ENCODE measurements around the gene METTL25B.

The METTL25B gene

DNA sequence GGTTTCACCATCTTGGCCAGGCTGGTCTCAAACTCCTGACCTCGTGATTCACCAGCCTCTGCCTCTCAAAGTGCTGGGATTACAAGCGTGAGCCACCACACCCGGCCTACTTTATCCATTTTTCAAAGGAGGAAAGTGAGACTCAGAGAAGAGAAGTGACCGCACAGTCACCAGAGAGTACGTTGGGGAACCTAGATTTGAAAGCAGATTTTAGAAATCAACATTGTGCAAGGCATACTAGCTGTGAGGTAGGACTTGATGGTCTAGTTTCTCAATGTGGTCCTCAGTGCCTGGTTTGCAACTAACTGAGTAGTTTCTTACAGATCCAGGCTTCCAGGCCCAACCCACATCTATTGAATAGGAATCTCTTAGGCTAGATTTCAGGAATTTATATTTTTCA, 37.4 kb downstream of the METTL25B start:
- TF ChIP-seq, protein P1, sequence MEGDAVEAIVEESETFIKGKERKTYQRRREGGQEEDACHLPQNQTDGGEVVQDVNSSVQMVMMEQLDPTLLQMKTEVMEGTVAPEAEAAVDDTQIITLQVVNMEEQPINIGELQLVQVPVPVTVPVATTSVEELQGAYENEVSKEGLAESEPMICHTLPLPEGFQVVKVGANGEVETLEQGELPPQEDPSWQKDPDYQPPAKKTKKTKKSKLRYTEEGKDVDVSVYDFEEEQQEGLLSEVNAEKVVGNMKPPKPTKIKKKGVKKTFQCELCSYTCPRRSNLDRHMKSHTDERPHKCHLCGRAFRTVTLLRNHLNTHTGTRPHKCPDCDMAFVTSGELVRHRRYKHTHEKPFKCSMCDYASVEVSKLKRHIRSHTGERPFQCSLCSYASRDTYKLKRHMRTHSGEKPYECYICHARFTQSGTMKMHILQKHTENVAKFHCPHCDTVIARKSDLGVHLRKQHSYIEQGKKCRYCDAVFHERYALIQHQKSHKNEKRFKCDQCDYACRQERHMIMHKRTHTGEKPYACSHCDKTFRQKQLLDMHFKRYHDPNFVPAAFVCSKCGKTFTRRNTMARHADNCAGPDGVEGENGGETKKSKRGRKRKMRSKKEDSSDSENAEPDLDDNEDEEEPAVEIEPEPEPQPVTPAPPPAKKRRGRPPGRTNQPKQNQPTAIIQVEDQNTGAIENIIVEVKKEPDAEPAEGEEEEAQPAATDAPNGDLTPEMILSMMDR (IDR thresholded peaks at IDR 0.05): no peak

DNA sequence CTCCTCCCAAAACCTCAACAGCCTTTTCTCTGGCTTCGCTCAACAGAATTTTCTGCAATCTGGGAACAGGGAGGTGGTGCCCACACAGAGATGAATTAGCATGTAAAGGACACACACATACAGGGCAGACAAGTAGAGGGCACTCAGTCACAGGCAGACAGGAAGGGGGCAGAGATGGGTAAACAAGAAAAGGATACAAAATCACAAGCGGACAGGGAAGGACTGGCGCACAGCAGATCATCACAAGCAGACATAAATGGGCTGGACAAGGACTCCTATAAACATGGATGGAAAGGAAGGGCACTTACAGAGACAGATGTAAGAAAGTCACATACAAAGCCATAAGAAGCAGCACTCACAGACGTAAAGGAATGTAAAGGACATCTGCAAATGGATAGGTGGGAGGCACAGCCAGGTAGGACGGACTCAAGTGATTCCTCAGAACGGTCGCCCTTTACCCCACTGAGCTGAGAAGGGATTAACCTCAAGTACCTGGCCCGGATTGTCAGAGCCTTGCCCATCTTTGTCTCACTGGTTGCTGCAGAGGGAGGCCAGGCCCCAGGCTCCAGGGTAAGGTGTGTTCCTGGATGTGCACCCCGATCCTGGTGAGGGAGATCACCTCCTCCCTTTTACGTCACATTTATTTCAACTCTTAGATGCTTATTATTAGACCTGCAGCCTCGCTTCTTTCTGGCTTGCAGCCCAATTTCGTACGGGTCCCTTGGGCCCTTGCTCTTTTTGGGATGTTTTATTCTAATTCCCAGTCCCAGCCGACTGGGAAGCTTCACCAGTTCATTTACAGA, 38.2 kb downstream of the METTL25B start:
- TF ChIP-seq, protein P1 (IDR thresholded peaks at IDR 0.05): no peak

DNA sequence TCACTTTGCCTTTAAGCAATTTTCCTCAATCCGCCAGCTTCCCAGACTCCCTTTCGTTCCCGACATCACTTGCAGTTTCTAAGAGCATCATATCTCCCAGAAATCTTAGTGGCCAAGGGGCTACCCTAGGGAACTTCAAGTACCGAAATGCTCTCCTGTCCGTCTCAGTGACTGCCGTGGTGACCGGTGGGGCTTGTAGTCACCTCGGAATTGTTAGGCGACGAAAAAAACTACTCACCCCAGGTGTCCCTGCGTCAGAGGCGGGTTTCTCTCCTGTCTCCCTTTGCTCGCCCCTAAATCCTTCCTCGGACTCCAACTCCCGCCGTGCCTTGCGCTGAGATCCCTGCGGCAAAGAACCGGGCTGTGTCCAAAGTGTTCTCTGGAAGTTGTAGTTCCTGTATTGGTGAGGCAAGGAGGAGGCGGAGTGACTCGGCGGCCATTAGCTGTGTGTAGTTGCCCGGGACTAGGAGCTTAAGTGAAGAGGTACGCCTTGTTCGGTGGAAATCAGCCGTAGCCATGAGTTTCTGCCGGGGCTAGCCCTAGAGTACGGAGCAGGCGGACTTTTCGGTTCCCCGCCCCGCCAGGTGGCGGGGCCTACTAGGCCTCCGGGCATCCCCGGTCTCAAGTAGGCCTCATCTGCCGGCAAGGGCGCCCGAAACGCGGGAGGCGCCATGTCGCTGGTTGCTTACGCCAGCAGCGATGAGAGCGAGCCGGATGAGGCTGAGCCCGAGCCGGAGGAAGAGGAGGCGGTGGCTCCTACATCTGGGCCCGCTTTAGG, 39.0 kb downstream of the METTL25B start, which contains the start of gene PRCC:
TSS of gene PRCC (plus strand) at position 435 of the 778 bp plus-strand sequence. CDS start at position 672, 237 bp downstream.
- TF ChIP-seq, protein P1 (IDR thresholded peaks at IDR 0.05): no peak

DNA sequence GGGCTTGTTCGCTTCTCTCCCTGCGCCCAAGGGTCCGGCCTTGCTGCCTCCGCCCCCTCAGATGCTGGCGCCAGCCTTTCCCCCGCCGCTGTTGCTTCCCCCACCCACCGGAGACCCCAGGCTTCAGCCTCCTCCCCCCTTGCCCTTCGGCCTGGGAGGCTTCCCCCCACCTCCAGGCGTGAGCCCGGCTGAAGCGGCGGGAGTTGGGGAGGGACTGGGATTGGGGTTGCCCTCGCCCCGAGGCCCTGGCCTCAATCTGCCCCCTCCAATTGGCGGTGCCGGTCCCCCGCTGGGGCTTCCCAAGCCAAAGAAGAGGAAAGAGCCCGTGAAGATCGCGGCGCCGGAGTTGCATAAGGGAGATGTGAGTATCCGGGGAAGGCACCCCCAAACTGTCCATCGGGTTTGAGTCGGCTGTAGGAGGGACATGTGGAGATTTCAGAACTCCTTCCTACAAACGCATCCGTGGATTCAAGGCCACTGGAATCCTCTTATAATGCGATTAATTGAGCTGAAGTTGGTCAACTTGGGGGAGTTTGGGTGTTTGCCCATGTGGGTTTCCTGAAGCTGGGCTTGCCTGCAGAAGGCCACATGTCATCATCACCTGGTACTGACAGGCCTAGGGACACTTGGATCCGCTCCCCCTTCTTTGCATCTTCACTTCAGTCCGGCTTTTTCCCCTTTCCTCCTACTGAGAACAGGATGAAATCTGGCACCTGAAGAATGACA, 39.8 kb downstream of the METTL25B start:
- TF ChIP-seq, protein P1 (IDR thresholded peaks at IDR 0.05): no peak

DNA sequence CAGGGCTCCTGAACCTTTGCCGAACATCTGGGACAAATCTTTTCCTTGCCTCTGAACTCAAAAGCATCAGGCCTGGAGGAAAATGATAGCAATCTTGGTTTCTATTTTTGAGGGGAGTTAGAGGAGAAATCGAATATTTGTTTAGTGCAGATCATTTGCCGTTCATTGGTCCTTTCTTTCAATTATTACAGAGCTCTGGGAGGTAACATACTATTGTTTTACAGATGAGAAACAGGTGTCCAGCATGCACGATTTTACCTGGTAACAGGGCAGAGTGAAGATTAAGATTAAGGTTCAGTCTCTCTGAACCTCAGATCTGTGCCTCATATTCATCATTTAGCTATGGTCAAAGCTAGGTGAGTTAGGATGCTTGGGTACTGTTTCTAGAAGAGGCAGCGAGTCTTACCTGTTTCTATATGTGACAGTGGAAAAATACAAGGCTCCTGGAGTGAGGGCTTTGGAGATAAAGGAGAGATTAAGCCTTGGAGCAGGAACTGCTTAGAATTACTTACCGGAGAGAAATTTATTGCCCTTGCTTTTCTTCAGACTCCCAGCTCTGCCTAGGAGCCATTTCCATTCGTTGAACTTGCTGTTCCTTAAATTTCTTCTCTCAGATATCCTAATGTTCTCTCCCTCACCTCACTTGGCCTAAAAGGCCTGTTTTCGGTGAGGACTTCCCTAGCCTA, 40.5 kb downstream of the METTL25B start:
- TF ChIP-seq, protein P1 (IDR thresholded peaks at IDR 0.05): no peak

DNA sequence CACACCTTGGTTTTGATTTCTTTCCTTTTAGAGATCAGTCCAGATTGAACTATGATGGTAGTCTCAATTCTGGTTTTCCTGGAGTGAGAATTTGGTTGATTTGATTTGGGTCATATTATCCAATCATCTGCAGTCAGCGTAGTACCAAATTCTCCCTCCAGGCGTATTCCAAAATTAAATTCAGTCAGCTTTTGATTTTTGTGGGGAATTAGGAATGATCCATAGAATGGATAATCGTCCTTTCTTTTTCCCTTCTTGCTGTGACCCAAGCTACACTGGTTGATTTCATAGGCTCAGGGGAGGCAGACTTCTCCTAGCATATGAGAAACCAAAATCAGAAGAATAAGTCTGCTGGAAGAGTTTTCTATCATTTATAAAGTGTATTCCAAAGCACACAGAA, 44.0 kb downstream of the METTL25B start:
- TF ChIP-seq, protein P1 (IDR thresholded peaks at IDR 0.05): no peak
